PFSK-1 (cell line): ENCODE measurements around the gene TJAP1.

ENCODE experiments used
- FOXP2 ChIP-seq: optimal IDR thresholded peaks from 2 replicates; pipeline ENCODE3; 2011; ENCODE audit warnings: borderline replicate concordance, control low read depth, inconsistent platforms; ENCODE audit not compliant: insufficient read depth; ENCODE audit errors: extremely low read length, extremely low read depth
- POLR2AphosphoS5 ChIP-seq: IDR thresholded peaks from 2 replicates; pipeline ENCODE4 v1.6.1; 2012; ENCODE audit warnings: low read depth, mild to moderate bottlenecking, control low read depth, low read length, moderate library complexity
- SIN3A ChIP-seq: IDR thresholded peaks from 2 replicates; pipeline ENCODE4 v1.6.1; 2012; ENCODE audit warnings: mild to moderate bottlenecking, low read length, moderate library complexity, borderline replicate concordance; ENCODE audit not compliant: insufficient read depth
- TAF1 ChIP-seq: IDR thresholded peaks from 2 replicates; pipeline ENCODE4 v1.6.1; 2012; ENCODE audit warnings: low read length, control low read depth, borderline replicate concordance; ENCODE audit not compliant: insufficient read depth
- TF ChIP-seq, protein P1 (sequence below), 2 experiments: IDR thresholded peaks; 2 replicates each; pipeline versions ENCODE4 v1.6.1 to v1.8.0; 2011 to 2012; ENCODE audit warnings: low read depth in 2 of 2, low read length in 2 of 2, control low read depth in 1 of 2, inconsistent platforms in 1 of 2, mild to moderate bottlenecking in 1 of 2, moderate library complexity in 1 of 2; ENCODE audit not compliant: insufficient read depth in 1 of 2

The TJAP1 gene

DNA sequence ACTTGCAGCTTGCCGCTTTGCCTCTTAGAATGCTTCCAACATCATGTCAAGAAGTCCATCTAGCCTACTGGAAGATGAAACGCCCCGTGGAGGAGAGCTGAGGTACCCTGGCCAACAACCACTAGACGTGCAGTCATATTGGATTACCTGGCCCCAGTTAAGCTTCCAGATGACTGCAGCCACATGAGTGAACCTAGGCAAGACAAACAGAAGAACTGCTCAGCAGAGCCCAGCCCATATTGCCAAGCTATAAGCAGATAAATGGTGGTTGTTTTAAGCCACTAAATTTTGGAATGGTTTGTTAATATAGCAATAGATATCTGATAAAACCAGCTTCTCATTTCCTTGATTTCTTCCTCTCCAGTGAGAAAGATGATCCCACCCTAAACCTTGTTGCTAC lies 17.3 kb upstream of the TJAP1 start:
- TF ChIP-seq TAF1 (no peak), POLR2AphosphoS5 (no peak), SIN3A (no peak)

DNA sequence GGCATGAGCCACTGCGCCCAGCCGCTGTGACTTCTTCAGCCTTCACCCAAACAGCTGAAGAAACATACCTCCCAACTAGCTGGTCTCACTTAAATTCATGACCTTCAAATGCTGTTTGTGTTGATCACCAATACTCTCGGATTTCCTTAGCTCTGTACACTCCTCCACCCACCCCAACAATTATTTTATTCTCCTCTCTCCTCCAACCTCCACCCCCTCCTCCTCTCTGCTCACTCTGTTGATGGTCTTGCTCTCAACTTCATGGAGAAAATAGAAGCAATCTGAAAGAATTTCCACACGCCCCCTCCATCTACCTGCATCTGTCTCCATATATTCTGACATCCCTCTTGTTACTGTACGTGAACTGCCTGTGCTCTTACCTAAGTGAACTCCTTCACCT lies 15.4 kb upstream of the TJAP1 start:
- TF ChIP-seq POLR2AphosphoS5 (no peak), FOXP2 (no peak), TAF1 (no peak), SIN3A (no peak)
- TF ChIP-seq, protein P1, sequence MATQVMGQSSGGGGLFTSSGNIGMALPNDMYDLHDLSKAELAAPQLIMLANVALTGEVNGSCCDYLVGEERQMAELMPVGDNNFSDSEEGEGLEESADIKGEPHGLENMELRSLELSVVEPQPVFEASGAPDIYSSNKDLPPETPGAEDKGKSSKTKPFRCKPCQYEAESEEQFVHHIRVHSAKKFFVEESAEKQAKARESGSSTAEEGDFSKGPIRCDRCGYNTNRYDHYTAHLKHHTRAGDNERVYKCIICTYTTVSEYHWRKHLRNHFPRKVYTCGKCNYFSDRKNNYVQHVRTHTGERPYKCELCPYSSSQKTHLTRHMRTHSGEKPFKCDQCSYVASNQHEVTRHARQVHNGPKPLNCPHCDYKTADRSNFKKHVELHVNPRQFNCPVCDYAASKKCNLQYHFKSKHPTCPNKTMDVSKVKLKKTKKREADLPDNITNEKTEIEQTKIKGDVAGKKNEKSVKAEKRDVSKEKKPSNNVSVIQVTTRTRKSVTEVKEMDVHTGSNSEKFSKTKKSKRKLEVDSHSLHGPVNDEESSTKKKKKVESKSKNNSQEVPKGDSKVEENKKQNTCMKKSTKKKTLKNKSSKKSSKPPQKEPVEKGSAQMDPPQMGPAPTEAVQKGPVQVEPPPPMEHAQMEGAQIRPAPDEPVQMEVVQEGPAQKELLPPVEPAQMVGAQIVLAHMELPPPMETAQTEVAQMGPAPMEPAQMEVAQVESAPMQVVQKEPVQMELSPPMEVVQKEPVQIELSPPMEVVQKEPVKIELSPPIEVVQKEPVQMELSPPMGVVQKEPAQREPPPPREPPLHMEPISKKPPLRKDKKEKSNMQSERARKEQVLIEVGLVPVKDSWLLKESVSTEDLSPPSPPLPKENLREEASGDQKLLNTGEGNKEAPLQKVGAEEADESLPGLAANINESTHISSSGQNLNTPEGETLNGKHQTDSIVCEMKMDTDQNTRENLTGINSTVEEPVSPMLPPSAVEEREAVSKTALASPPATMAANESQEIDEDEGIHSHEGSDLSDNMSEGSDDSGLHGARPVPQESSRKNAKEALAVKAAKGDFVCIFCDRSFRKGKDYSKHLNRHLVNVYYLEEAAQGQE (IDR thresholded peaks at IDR 0.05; ENCODE audit: insufficient read depth in 1 of 2, low read depth in 2 of 2, low read length in 2 of 2) = no peak

DNA sequence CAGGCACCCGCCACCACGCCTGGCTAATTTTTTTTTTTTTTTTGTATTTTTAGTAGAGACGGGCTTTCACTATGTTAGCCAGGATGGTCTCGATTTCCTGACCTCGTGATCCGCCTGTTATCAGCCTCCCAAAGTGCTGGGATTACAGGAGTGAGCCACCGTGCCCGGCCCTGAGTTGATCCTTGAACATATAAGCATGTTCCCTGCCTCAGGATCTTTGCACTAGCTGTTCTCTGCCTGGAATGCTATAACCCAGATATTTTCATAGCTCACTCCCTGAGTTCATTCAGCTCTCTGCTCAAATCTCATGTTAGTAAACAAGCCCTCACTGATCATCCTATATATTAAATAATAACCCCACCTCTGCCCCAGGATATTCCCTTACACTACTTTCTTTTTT lies 13.0 kb upstream of the TJAP1 start:
- TF ChIP-seq FOXP2 (no peak), TAF1 (no peak), POLR2AphosphoS5 (no peak)
- TF ChIP-seq, protein P1 (IDR thresholded peaks at IDR 0.05; ENCODE audit: insufficient read depth in 1 of 2, low read depth in 2 of 2, low read length in 2 of 2) = no peak

DNA sequence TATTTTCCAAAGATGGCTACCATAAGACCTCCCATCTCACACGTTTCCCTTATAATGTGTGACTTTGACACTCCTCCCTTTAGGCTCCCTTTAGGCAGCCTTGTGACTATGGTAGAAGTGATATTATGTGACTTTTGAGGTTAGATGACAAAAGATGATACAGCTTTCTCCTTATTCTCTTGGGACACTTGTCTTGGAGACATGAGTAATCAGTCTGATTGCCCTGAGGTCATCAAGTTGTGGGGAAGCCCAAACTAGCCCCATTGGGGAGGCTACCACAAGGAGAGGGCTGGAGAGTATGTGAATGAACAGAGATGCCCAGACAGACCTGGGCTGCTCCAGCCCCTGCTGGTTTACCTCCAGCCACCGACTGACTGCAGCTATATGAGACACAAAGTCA lies 11.4 kb upstream of the TJAP1 start:
- no peak for TF ChIP-seq SIN3A
- TF ChIP-seq, protein P1 (IDR thresholded peaks at IDR 0.05; ENCODE audit: insufficient read depth in 1 of 2, low read depth in 2 of 2, low read length in 2 of 2) = no peak
- no peak for TF ChIP-seq FOXP2
- no peak for TF ChIP-seq POLR2AphosphoS5
- TF ChIP-seq TAF1 = no peak

DNA sequence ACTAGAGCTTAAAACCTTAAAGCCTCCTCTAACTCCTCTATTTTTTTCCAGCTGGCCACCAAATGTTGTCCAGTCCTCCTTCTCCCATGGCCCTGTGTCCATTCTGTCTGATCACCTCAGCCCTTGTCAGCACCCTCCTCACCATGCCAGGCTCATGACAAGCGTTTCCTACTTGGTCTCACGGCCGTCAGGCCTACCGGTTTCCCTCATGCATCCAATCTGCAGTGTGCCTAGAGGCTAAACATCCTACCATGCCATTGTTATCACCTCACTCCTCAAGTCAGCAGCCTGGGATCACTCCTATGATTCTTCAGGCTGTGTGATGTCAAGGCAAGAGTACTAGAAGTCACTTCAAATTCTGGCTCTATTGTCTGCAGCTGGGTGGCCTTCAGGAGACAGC lies 9.6 kb upstream of the TJAP1 start:
- TF ChIP-seq FOXP2 (no peak), POLR2AphosphoS5 (no peak), SIN3A (no peak), TAF1 (no peak)
- TF ChIP-seq, protein P1 (IDR thresholded peaks at IDR 0.05; ENCODE audit: insufficient read depth in 1 of 2, low read depth in 2 of 2, low read length in 2 of 2) = no peak
